Neural progenitor cell (in vitro differentiated cells): Measurements from ENCODE around the gene PDE11A. TPM values are rescaled to one million over a fixed set of nuclear protein-coding genes. Genes with fewer than 3 reads are reported as not detected.
"Not testable (repeated sequence)": the region's sequence is repeated elsewhere in the genome, so short reads cannot be mapped to it uniquely, and the experiment has no call there.

Experiments used
- DNase-seq: peaks from one replicate; pipeline ENCODE4 v3.0.0-alpha.2; 2016; ENCODE audit warnings: low spot score
- H2AFZ ChIP-seq: fragments of 200-600 bp; sonication (generic); replicated peaks from 2 replicates; pipeline ENCODE4 v1.6.1; 2016; ENCODE audit warnings: antibody characterized with exemption
- H3F3A ChIP-seq: fragments of 200-600 bp; sonication (generic); 2 replicates; pipeline ENCODE4 v1.6.1; 2016; ENCODE audit warnings: antibody characterized with exemption, low read depth
- H3K27ac ChIP-seq: fragments of 200-600 bp; sonication (generic); 2 replicates; pipeline ENCODE4 v1.5.1; 2016; ENCODE audit warnings: mild to moderate bottlenecking
- H3K27me3 ChIP-seq: fragments of 200-600 bp; sonication (generic); 2 replicates; pipeline ENCODE4 v1.6.1; 2016; ENCODE audit warnings: mild to moderate bottlenecking, moderate library complexity
- H3K36me3 ChIP-seq: fragments of 200-600 bp; sonication (generic); 2 replicates; pipeline ENCODE4 v1.5.1; 2016
- H3K4me1 ChIP-seq: fragments of 200-600 bp; sonication (generic); 2 replicates; pipeline ENCODE4 v1.6.1; 2016; ENCODE audit warnings: mixed run types
- H3K4me2 ChIP-seq: fragments of 200-600 bp; sonication (generic); 2 replicates; pipeline ENCODE4 v1.6.1; 2016
- H3K4me3 ChIP-seq: fragments of 200-600 bp; sonication (generic); 2 replicates; pipeline ENCODE4 v1.5.1; 2016
- H3K79me2 ChIP-seq: fragments of 200-600 bp; sonication (generic); 2 replicates; pipeline ENCODE4 v1.6.1; 2016; ENCODE audit warnings: low read depth
- H3K9ac ChIP-seq: fragments of 200-600 bp; sonication (generic); 2 replicates; pipeline ENCODE4 v1.6.1; 2016
- H3K9me3 ChIP-seq: fragments of 200-600 bp; sonication (generic); 2 replicates; pipeline ENCODE4 v1.5.1; 2016; ENCODE audit warnings: low read depth
- H4K20me1 ChIP-seq: fragments of 200-600 bp; sonication (generic); 2 replicates; pipeline ENCODE4 v1.6.1; 2016; ENCODE audit warnings: low read depth
- H3K27ac Mint-ChIP-seq: 3 replicates; pipeline ENCODE4 v1.8.0; 2021; ENCODE audit warnings: mixed read lengths
- H3K27me3 Mint-ChIP-seq: 2 replicates; pipeline ENCODE4 v1.8.0; 2022; ENCODE audit warnings: low read depth, mild to moderate bottlenecking, inconsistent platforms, moderate library complexity, mixed read lengths; ENCODE audit not compliant: insufficient read depth
- H3K36me3 Mint-ChIP-seq: 3 replicates; pipeline ENCODE4 v1.8.0; 2021; ENCODE audit warnings: mixed read lengths
- H3K4me1 Mint-ChIP-seq: 3 replicates; pipeline ENCODE4 v1.8.0; 2021; ENCODE audit warnings: mixed read lengths
- H3K4me3 Mint-ChIP-seq: 3 replicates; pipeline ENCODE4 v1.8.0; 2021; ENCODE audit warnings: mild to moderate bottlenecking, moderate library complexity, mixed read lengths
- H3K9me3 Mint-ChIP-seq: 3 replicates; pipeline ENCODE4 v1.8.0; 2020; ENCODE audit warnings: mixed read lengths
- EZH2 ChIP-seq: fragments of 200-600 bp; sonication (generic); IDR thresholded peaks from 2 replicates; pipeline ENCODE4 v1.6.1; 2017; ENCODE audit warnings: antibody characterized with exemption, mild to moderate bottlenecking, moderate library complexity
- EZH2phosphoT487 ChIP-seq: fragments of 200-600 bp; sonication (generic); IDR thresholded peaks from 2 replicates; pipeline ENCODE4 v1.6.1; 2017; ENCODE audit warnings: antibody characterized with exemption
- total RNA-seq: library from RNA; depleted of rRNA; stranded (reverse); fragments of >200 nt; gene quantifications from 2 replicates; pipeline ENCODE4 v1.2.3, GENCODE V29; 2015; ENCODE audit warnings: low replicate concordance
- TF ChIP-seq, protein P1 (sequence below): fragments of 200-600 bp; sonication (generic); IDR thresholded peaks from 2 replicates; pipeline ENCODE4 v1.5.1; 2017; ENCODE audit warnings: antibody characterized with exemption, mild to moderate bottlenecking

PDE11A gene
- total RNA-seq, 1 donor from 2014 or later, result 0.13 TPM

DNA sequence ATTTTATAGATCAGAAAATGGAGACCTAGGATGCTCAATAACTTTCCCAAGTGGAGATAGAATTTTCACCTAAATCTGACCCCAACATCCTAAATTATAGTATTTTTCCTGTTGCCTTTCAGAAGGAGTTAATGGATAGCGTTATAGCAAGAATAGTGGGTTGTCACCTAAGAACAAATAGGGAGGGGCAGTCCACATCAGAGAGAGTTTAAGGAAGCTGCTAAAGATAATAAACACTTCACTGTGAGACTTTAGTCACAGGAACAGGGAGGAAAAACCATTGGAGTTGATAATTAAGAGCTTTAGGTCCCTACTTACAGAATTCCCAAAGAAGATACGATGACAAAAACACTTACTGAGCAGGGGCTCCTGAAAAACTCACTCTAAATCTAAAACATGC is 229.4 kb downstream of the PDE11A start:
- TF ChIP-seq EZH2phosphoT487 (no peak), EZH2 (no peak)
- TF ChIP-seq, protein P1, sequence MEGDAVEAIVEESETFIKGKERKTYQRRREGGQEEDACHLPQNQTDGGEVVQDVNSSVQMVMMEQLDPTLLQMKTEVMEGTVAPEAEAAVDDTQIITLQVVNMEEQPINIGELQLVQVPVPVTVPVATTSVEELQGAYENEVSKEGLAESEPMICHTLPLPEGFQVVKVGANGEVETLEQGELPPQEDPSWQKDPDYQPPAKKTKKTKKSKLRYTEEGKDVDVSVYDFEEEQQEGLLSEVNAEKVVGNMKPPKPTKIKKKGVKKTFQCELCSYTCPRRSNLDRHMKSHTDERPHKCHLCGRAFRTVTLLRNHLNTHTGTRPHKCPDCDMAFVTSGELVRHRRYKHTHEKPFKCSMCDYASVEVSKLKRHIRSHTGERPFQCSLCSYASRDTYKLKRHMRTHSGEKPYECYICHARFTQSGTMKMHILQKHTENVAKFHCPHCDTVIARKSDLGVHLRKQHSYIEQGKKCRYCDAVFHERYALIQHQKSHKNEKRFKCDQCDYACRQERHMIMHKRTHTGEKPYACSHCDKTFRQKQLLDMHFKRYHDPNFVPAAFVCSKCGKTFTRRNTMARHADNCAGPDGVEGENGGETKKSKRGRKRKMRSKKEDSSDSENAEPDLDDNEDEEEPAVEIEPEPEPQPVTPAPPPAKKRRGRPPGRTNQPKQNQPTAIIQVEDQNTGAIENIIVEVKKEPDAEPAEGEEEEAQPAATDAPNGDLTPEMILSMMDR, result no peak
- Mint-ChIP-seq H3K36me3 (no peaks in the 10 kb centered on the region), H3K4me3 (no peak overlapping the region), H3K9me3 (peaks cover 18% of the 10 kb centered on the region), H3K4me1 (no peaks in the 10 kb centered on the region), H3K27ac (no peak overlapping the region), H3K27me3 (peaks cover 6% of the 10 kb centered on the region)
- Histone ChIP-seq H3K4me2 (no peak overlapping the region), H3K4me1 (no peaks in the 10 kb centered on the region), H3F3A (no peaks in the 10 kb centered on the region), H3K27me3 (peaks cover 3% of the 10 kb centered on the region), H3K79me2 (no peaks in the 10 kb centered on the region), H3K9ac (no peak overlapping the region), H3K36me3 (peaks cover 2% of the 10 kb centered on the region), H3K9me3 (no peaks in the 10 kb centered on the region), H4K20me1 (no peaks in the 10 kb centered on the region), H3K27ac (no peak overlapping the region), H2AFZ (no peak overlapping the region), H3K4me3 (no peak overlapping the region)
- DNase-seq, result no peak

GRCh38 chr2:177842243-177842642 is 230.3 kb downstream of the PDE11A start:
- H3K4me1 ChIP-seq, result no peaks in the 10 kb centered on the region
- Mint-ChIP-seq H3K27me3 (peaks cover 3% of the 10 kb centered on the region), H3K27ac (no peak overlapping the region), H3K4me3 (no peak overlapping the region), H3K36me3 (no peaks in the 10 kb centered on the region), H3K9me3 (peaks cover 23% of the 10 kb centered on the region), H3K4me1 (no peaks in the 10 kb centered on the region)
- H3F3A ChIP-seq, result no peaks in the 10 kb centered on the region
- H4K20me1 ChIP-seq, result no peaks in the 10 kb centered on the region
- H3K27me3 ChIP-seq, result no peaks in the 10 kb centered on the region
- H3K79me2 ChIP-seq, result no peaks in the 10 kb centered on the region
- TF ChIP-seq EZH2 (no peak), EZH2phosphoT487 (no peak)
- TF ChIP-seq, protein P1, result no peak
- H3K4me2 ChIP-seq, result no peak overlapping the region
- DNase-seq, result no peak
- peaks cover 3% of the 10 kb centered on the region for H3K36me3 ChIP-seq
- H2AFZ ChIP-seq, result peak overlapping the region; percentile 12
- peaks cover 7% of the 10 kb centered on the region for H3K9me3 ChIP-seq
- no peak overlapping the region for H3K4me3 ChIP-seq
- H3K27ac ChIP-seq, result no peak overlapping the region
- H3K9ac ChIP-seq, result no peak overlapping the region

DNA sequence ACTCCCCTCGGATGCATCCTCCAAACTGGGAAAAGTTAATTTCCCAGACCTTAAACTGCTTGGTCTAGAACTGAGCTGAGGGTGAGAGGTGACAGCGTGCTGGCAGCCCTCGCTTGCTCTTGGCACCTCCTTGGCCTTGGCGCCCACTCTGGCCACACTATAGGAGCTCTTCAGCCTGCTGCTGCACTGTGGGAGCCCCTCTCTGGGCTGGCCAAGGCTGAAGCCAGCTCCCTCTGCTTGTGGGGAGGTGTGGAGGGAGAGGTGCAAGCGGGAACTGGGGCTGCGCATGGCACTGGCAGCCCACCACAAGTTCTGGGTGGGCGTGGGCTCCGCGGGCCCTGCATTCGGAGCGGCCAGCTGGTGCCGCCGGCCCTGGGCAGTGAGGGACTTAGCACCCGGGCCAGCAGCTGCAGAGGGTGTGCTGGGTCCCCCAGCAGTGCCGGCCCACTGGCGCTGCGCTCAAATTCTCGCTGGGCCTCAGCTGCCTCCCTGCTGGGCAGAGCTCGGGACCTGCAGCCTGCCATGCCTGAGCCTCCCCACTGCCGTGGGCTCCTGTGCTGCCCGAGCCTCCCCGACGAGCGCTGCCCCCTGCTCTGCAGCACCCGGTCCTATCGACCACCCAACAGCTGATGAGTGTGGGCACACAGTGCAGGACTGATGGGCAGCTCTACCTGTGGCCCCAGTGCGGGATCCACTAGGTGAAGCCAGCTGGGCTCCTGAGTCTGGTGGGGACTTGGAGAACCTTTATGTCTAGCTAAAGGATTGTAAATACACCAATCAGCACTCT is 237.0 kb downstream of the PDE11A start:
- not testable (repeated sequence) for H3K4me3 ChIP-seq, H3K27me3 ChIP-seq, H3K4me2 ChIP-seq, H3K27ac ChIP-seq, DNase-seq, H3K4me3 Mint-ChIP-seq, H3K36me3 ChIP-seq, H3K79me2 ChIP-seq, H3F3A ChIP-seq, H3K36me3 Mint-ChIP-seq, H3K9ac ChIP-seq, H3K9me3 ChIP-seq, H3K4me1 ChIP-seq, H3K27ac Mint-ChIP-seq, H3K27me3 Mint-ChIP-seq, H3K4me1 Mint-ChIP-seq, H4K20me1 ChIP-seq, H2AFZ ChIP-seq
- H3K9me3 Mint-ChIP-seq, result peaks cover 26% of the 10 kb centered on the region

- no peak for DNase-seq
- Histone ChIP-seq H2AFZ (no peak overlapping the region), H3K4me3 (no peak overlapping the region), H3K27me3 (no peaks in the 10 kb centered on the region), H3K79me2 (no peaks in the 10 kb centered on the region), H3K9me3 (peaks cover 4% of the 10 kb centered on the region), H4K20me1 (no peaks in the 10 kb centered on the region), H3K9ac (no peak overlapping the region), H3K27ac (no peak overlapping the region), H3K4me2 (no peak overlapping the region), H3F3A (no peaks in the 10 kb centered on the region), H3K4me1 (peaks cover 7% of the 10 kb centered on the region), H3K36me3 (no peaks in the 10 kb centered on the region)
- Mint-ChIP-seq H3K4me3 (no peak overlapping the region), H3K4me1 (peaks cover 8% of the 10 kb centered on the region), H3K9me3 (peaks cover 21% of the 10 kb centered on the region), H3K27ac (no peak overlapping the region), H3K27me3 (no peaks in the 10 kb centered on the region), H3K36me3 (no peaks in the 10 kb centered on the region)
- TF ChIP-seq EZH2phosphoT487, result no peak
- TF ChIP-seq EZH2, result no peak
- TF ChIP-seq, protein P1, result no peak
Measured at GRCh38 chr2:177832611-177833433, 239.8 kb downstream of the PDE11A start.
